Measurements from ENCODE around the gene FADS3. TPM values are rescaled to one million over a fixed set of nuclear protein-coding genes. Genes with fewer than 3 reads are reported as not detected.

FADS3 gene
- total and polyA plus RNA-seq, 2 donors (not counting 1 experiment from before 2014, with no cell fraction given) = 79.9 to 224 TPM

GRCh38 chr11:61905067-61905696 lies 13.8 kb upstream of the FADS3 start:
- no peak for DNase-seq (ENCODE audit: low read depth in 2 of 2)
- Histone ChIP-seq H2AFZ (ENCODE audit: low read length) (no peak overlapping the region), H4K20me1 (ENCODE audit: control insufficient read depth, extremely low read depth, insufficient read depth, low read length) (no peaks in the 10 kb centered on the region), H3K27ac (ENCODE audit: insufficient read depth, low read length) (no peak overlapping the region), H3K4me3 (replicated peaks in 1 of 4; ENCODE audit: control extremely low read depth in 1 of 4, insufficient read depth in 1 of 4, low read depth in 3 of 4, low read length in 4 of 4) (no peak overlapping the region), H3K36me3 (ENCODE audit: control insufficient read depth, insufficient read depth, low read length) (peaks cover 3% of the 10 kb centered on the region), H3K9ac (ENCODE audit: insufficient read depth, low read length) (no peak overlapping the region), H3K27me3 (ENCODE audit: control insufficient read depth, insufficient read depth, low read length) (no peaks in the 10 kb centered on the region), H3K4me1 (ENCODE audit: control insufficient read depth, extremely low read depth, insufficient read depth, low read length) (no peaks in the 10 kb centered on the region), H3K4me2 (ENCODE audit: extremely low read depth, insufficient read depth, low read length) (no peak overlapping the region), H3K9me3 (ENCODE audit: control insufficient read depth, insufficient read depth, low read depth, low read length) (no peaks in the 10 kb centered on the region), H3K79me2 (ENCODE audit: control insufficient read depth, insufficient read depth, low read length) (no peaks in the 10 kb centered on the region)
- TF ChIP-seq CTCF (conservative IDR thresholded peaks at IDR 0.05 in 1 of 2, IDR thresholded peaks at IDR 0.05 in 1 of 2; ENCODE audit: low read depth in 1 of 2, low read length in 2 of 2) (no peak), EZH2 (IDR thresholded peaks at IDR 0.05; ENCODE audit: low read length, missing control alignments) (no peak)

- H3K4me2 ChIP-seq (ENCODE audit: extremely low read depth, insufficient read depth, low read length) = no peak overlapping the region
- H3K9ac ChIP-seq (ENCODE audit: insufficient read depth, low read length) = no peak overlapping the region
- H3K9me3 ChIP-seq (ENCODE audit: control insufficient read depth, insufficient read depth, low read depth, low read length) = no peaks in the 10 kb centered on the region
- TF ChIP-seq CTCF (conservative IDR thresholded peaks at IDR 0.05 in 1 of 2, IDR thresholded peaks at IDR 0.05 in 1 of 2; ENCODE audit: low read depth in 1 of 2, low read length in 2 of 2) (no peak), EZH2 (IDR thresholded peaks at IDR 0.05; ENCODE audit: low read length, missing control alignments) (no peak)
- no peak overlapping the region for H3K27ac ChIP-seq (ENCODE audit: insufficient read depth, low read length)
- no peaks in the 10 kb centered on the region for H4K20me1 ChIP-seq (ENCODE audit: control insufficient read depth, extremely low read depth, insufficient read depth, low read length)
- no peaks in the 10 kb centered on the region for H3K4me1 ChIP-seq (ENCODE audit: control insufficient read depth, extremely low read depth, insufficient read depth, low read length)
- H3K27me3 ChIP-seq (ENCODE audit: control insufficient read depth, insufficient read depth, low read length) = no peaks in the 10 kb centered on the region
- H3K36me3 ChIP-seq (ENCODE audit: control insufficient read depth, insufficient read depth, low read length) = peaks cover 3% of the 10 kb centered on the region
- DNase-seq (ENCODE audit: low read depth in 2 of 2) = no peak
- no peak overlapping the region for H3K4me3 ChIP-seq (replicated peaks in 1 of 4; ENCODE audit: control extremely low read depth in 1 of 4, insufficient read depth in 1 of 4, low read depth in 3 of 4, low read length in 4 of 4)
- no peaks in the 10 kb centered on the region for H3K79me2 ChIP-seq (ENCODE audit: control insufficient read depth, insufficient read depth, low read length)
- H2AFZ ChIP-seq (ENCODE audit: low read length) = no peak overlapping the region
Observed at GRCh38 chr11:61904539-61905048, 13.2 kb upstream of the FADS3 start.

GRCh38 chr11:61903845-61904244 lies 12.5 kb upstream of the FADS3 start:
- no peaks in the 10 kb centered on the region for H3K9me3 ChIP-seq (ENCODE audit: control insufficient read depth, insufficient read depth, low read depth, low read length)
- no peak overlapping the region for H3K9ac ChIP-seq (ENCODE audit: insufficient read depth, low read length)
- H3K4me2 ChIP-seq (ENCODE audit: extremely low read depth, insufficient read depth, low read length) = no peak overlapping the region
- H3K4me1 ChIP-seq (ENCODE audit: control insufficient read depth, extremely low read depth, insufficient read depth, low read length) = no peaks in the 10 kb centered on the region
- H2AFZ ChIP-seq (ENCODE audit: low read length) = no peak overlapping the region
- no peak overlapping the region for H3K4me3 ChIP-seq (replicated peaks in 1 of 4; ENCODE audit: control extremely low read depth in 1 of 4, insufficient read depth in 1 of 4, low read depth in 3 of 4, low read length in 4 of 4)
- H3K79me2 ChIP-seq (ENCODE audit: control insufficient read depth, insufficient read depth, low read length) = no peaks in the 10 kb centered on the region
- no peaks in the 10 kb centered on the region for H3K27me3 ChIP-seq (ENCODE audit: control insufficient read depth, insufficient read depth, low read length)
- no peak for DNase-seq (ENCODE audit: low read depth in 2 of 2)
- no peaks in the 10 kb centered on the region for H4K20me1 ChIP-seq (ENCODE audit: control insufficient read depth, extremely low read depth, insufficient read depth, low read length)
- TF ChIP-seq EZH2 (IDR thresholded peaks at IDR 0.05; ENCODE audit: low read length, missing control alignments) (no peak), CTCF (conservative IDR thresholded peaks at IDR 0.05 in 1 of 2, IDR thresholded peaks at IDR 0.05 in 1 of 2; ENCODE audit: low read depth in 1 of 2, low read length in 2 of 2) (no peak)
- H3K27ac ChIP-seq (ENCODE audit: insufficient read depth, low read length) = no peak overlapping the region
- H3K36me3 ChIP-seq (ENCODE audit: control insufficient read depth, insufficient read depth, low read length) = peaks cover 3% of the 10 kb centered on the region

Data from fibroblast of lung (primary cell).